ENCODE results near the gene PRKG2.

The PRKG2 gene

DNA sequence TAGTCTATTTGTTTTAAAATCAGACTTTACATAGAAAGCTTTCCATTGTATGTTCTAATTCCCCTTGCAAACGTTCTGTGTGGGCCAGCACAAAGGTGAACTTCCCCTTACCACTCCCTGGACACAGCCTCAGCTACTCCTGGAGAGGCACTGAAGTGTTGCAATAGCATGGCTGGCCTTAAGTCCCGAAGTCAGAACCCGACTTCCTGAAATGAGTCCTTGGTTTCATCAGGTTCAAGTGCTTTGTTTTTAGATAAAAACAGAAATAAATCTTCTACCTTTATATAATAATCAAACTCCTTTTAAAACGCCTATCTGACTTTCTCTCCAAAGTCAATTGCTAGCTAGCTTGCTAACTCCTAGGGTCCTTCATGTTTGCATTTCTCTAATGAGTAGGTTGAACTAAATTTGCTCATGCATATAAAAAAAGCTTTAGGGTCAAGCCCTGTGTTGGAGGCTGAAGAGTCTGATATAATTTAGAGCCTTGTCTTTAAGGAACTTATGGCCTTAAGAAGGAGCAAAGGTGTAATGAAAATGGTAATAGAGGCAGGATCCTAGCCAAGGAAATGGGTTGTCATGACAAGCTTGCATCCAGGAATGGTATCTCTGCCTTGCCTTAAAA lies 175.6 kb downstream of the PRKG2 start:
- DNase-seq (ENCODE audit: low read depth in 2 of 2), result no peak

DNA sequence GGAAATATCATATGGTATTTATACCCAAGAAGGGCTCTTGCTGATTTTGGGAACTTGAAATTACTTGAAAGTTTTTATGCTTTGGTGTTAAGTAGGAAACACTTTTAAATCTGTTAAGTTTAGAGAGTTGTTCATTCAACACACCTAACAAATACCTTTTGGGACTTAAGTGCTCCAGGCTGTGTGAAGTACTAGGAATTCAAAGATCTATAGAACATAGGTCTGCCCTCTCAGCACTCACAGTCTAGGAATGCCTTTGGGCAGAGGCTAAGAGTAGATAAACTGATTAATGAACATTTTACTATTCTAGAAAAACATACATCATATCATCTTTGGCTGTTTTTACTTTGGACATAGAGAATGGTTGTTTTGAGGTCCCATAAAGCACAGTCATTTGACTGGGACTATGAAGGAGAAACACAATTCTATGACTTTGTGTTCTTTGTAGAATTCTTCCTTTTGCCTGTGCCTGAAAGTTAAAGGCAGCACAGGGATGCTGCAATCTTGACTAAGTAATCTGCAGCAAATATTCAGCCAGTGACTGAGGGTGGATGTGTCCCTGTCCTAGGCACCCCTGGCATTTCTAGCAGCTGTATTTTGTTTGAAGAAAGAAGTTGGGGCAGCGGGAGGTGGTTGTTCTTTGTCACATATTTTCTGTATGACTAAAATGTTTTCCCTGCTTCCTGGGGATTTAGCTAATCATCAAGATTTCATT lies 176.2 kb downstream of the PRKG2 start:
- DNase-seq (ENCODE audit: low read depth in 2 of 2), result no peak
